ENCODE measurements around the gene DRICH1.

GRCh38 chr22:23677701-23677995 is 45.5 kb upstream of the DRICH1 start:
- no peak for TF ChIP-seq POLR2AphosphoS5 (IDR thresholded peaks at IDR 0.05; ENCODE audit: low read depth, low read length)
- TF ChIP-seq TAF1 (IDR thresholded peaks at IDR 0.05; ENCODE audit: low read depth, low read length), result no peak
- no peak for TF ChIP-seq POLR2A (IDR thresholded peaks at IDR 0.05; ENCODE audit: low read depth, low read length)
- no peak for TF ChIP-seq SPI1 (IDR thresholded peaks at IDR 0.05; ENCODE audit: low read depth, low read length)
- TF ChIP-seq POU2F2 (IDR thresholded peaks at IDR 0.05; ENCODE audit: low read depth, low read length), result no peak
- TF ChIP-seq PAX5 (IDR thresholded peaks at IDR 0.05; ENCODE audit: insufficient read depth, low read length, severe bottlenecking), result no peak
